ENCODE measurements around the gene WHAMM.

WHAMM gene

GRCh38 chr15:82771789-82772607, 37.4 kb upstream of the WHAMM start:
- DNase-seq (ENCODE audit: low read depth) = no peak
- no peak for TF ChIP-seq CTCF (IDR thresholded peaks at IDR 0.05; ENCODE audit: low read length, missing control alignments)
- H3K4me3 ChIP-seq (replicated peaks; ENCODE audit: low read depth, low read length) = no peak overlapping the region

- H3K4me3 ChIP-seq (replicated peaks; ENCODE audit: low read depth, low read length) = no peak overlapping the region
- no peak for TF ChIP-seq CTCF (IDR thresholded peaks at IDR 0.05; ENCODE audit: low read length, missing control alignments)
- no peak for DNase-seq (ENCODE audit: low read depth)
Observed at GRCh38 chr15:82774496-82774895, 34.9 kb upstream of the WHAMM start.

- TF ChIP-seq CTCF (IDR thresholded peaks at IDR 0.05; ENCODE audit: low read length, missing control alignments) = no peak
- DNase-seq (ENCODE audit: low read depth) = no peak
Observed at GRCh38 chr15:82778755-82779154, 30.7 kb upstream of the WHAMM start.

GRCh38 chr15:82781349-82781748, 28.1 kb upstream of the WHAMM start:
- no peak for TF ChIP-seq CTCF (IDR thresholded peaks at IDR 0.05; ENCODE audit: low read length, missing control alignments)
- DNase-seq (ENCODE audit: low read depth) = no peak
- H3K4me3 ChIP-seq (replicated peaks; ENCODE audit: low read depth, low read length) = no peak overlapping the region

More at GRCh38 chr15:82778755-82779154, 30.7 kb upstream of the WHAMM start:
- H3K4me3 ChIP-seq (replicated peaks; ENCODE audit: low read depth, low read length) = no peak overlapping the region

- no peak for TF ChIP-seq CTCF (IDR thresholded peaks at IDR 0.05; ENCODE audit: low read length, missing control alignments)
Observed at GRCh38 chr15:82788496-82788895, 20.9 kb upstream of the WHAMM start.

GRCh38 chr15:82789491-82789890, 19.9 kb upstream of the WHAMM start:
- no peak for TF ChIP-seq CTCF (IDR thresholded peaks at IDR 0.05; ENCODE audit: low read length, missing control alignments)
- no peak for DNase-seq (ENCODE audit: low read depth)
- H3K4me3 ChIP-seq (replicated peaks; ENCODE audit: low read depth, low read length) = no peak overlapping the region

More at GRCh38 chr15:82788496-82788895, 20.9 kb upstream of the WHAMM start:
- no peak for DNase-seq (ENCODE audit: low read depth)
- no peak overlapping the region for H3K4me3 ChIP-seq (replicated peaks; ENCODE audit: low read depth, low read length)

- H3K4me3 ChIP-seq (replicated peaks; ENCODE audit: low read depth, low read length) = no peak overlapping the region
- TF ChIP-seq CTCF (IDR thresholded peaks at IDR 0.05; ENCODE audit: low read length, missing control alignments) = no peak
- DNase-seq (ENCODE audit: low read depth) = no peak
Observed at GRCh38 chr15:82790321-82790720, 19.1 kb upstream of the WHAMM start.
